NOMO-1 treated with DMSO at 0.1 percent for 48 hours (cell line): ENCODE data around the gene PAQR3.
"Not testable (repeated sequence)": the region's sequence is repeated elsewhere in the genome, so short reads cannot be mapped to it uniquely, and the experiment has no call there.

ENCODE experiments used
- DNase-seq: peaks from one replicate; lab custom pipeline; 2025; ENCODE audit not compliant: unreplicated experiment; lab: John Stamatoyannopoulos, UW

The PAQR3 gene

GRCh38 chr4:78930016-78930629, 9.1 kb downstream of the PAQR3 start:
- DNase-seq: no peak

- DNase-seq: no peak
Observed at GRCh38 chr4:78928835-78929234, 10.4 kb downstream of the PAQR3 start.

DNA sequence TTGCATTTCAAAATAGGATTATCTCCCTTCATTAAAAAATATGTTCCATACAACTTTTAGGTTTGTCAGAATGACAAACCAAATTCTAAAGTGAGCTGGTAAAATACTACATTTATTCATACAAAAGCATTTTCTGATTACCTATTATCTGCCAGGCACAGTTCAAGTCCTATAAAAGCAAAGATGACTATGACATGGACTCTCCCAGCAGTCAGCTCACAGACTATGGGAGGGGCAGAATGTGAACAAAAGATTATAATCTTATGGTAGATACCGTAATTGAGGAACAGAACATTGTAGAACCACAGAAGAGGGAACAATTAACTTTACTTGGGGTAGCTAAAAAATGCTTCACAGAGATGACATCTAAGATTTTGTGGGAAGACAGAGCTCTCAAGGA, 12.4 kb downstream of the PAQR3 start:
- DNase-seq: no peak

- DNase-seq: no peak
Observed at GRCh38 chr4:78923464-78924312, 15.6 kb downstream of the PAQR3 start.

- DNase-seq: no peak
Observed at GRCh38 chr4:78922207-78922606, 17.0 kb downstream of the PAQR3 start.

GRCh38 chr4:78910612-78911011, 28.6 kb downstream of the PAQR3 start:
- DNase-seq: no peak

GRCh38 chr4:78908974-78909373, 30.3 kb downstream of the PAQR3 start:
- DNase-seq: not testable (repeated sequence)

GRCh38 chr4:78907638-78908037, 31.6 kb downstream of the PAQR3 start:
- no peak for DNase-seq

DNA sequence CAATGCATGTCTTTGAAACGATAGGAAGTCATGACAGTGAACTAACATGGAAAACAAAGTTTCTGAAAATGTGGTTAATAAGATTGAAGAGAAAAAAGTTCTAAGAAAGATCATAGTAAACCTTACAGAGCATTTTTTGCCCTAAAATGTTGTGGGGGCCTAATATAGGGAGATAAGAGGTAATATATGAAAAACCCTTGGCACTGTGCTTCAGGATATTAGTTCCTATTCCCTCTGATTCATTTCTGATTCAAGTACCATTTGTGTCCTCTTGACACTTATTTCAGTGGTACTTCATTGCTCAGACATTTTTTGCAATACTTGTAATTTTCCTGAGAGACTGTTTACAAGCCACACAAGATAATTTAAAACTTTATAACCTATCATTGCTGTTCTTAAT, 35.1 kb downstream of the PAQR3 start:
- DNase-seq: no peak

DNA sequence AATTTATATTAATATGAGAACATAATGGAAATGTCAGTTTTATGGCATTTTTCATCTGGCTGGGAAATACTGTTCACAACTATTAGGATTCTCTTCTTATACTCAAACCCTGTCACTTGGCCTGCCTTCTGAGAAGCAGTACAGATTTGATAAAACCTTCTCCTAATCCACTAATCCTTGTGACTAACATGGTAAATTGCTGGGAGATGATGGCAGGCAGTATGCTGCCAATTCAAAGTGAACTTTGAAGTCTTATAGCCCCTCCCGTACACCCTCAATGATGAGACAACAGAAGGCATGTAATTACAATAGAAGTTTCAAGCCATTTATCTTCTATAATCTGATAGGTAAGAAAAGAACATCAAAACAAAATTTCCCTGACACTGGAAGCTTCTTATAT, 36.9 kb downstream of the PAQR3 start:
- DNase-seq: no peak

- DNase-seq: no peak
Observed at GRCh38 chr4:78901882-78902281, 37.4 kb downstream of the PAQR3 start.

- DNase-seq: no peak
Observed at GRCh38 chr4:78899302-78899701, 39.9 kb downstream of the PAQR3 start.

DNA sequence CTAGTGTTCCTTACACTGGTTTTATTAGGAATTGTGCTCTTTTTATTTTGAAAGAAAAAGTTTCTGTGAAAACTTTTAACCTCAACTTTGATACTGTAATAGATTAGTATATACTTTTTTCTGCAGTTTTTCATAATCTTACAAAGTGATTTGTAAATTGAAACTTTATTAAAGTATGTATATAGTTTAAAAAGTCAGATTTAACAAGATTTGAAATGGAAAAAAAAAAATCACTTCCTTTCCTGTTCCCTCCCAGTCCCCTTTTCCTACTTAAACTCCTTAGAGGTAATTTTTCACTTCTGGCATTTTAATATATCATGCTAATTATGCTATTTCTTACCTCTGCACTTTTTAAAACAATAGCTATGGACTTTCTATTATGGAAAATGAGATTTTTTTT, 49.3 kb downstream of the PAQR3 start:
- no peak for DNase-seq

DNA sequence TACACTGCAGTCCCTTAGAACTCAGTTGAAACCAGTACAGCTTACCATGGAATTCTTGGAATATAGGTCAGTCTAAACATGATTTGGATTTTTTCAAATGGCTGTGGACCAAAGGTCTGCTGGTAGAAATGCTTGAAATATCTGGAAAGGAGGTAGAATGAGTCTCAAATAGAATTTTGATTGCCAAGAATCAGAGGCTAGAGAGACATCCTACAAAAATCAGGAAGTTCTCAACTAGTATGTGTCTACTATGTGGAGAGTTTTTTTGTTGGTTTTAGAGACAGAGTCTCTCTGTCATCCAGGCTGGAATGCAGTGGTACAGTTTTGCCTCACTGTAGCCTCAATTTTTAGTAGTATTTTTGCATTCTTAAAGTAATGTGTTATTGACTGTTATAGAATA, 53.6 kb downstream of the PAQR3 start:
- no peak for DNase-seq

DNA sequence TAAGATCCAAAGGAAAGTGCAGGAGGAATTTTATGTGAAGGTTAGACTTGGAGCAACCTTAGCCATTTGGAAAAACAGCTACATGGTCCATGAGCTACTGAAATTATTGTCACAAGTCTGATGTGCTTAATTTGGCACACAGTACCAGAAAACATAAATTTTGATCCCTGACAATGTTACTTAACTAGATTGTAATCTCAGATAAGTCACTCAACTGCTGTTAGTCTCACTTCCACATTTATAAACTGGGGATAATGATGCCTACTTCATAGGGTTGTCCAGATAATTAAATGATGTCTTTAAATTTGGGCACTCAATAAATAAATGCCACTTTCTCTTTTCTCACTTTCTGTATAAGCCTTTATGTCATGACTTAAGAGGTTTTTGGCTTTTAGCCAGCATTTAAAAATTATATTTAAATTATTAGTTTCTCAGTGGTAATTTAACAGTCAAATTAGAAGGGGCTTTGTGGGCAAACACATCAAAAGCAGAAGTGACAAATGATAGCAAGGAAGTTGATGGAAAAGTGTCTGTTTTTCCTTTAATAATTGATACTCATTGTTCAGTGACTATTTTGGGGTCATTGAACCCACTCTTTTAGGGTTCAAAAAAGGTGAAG, 58.3 kb downstream of the PAQR3 start:
- peak; percentile 80 for DNase-seq

GRCh38 chr4:78878031-78878430, 61.2 kb downstream of the PAQR3 start:
- DNase-seq: no peak

GRCh38 chr4:78876568-78877320, 62.5 kb downstream of the PAQR3 start:
- peak; percentile 83 for DNase-seq

GRCh38 chr4:78870056-78870455, 69.2 kb downstream of the PAQR3 start:
- DNase-seq: no peak

- DNase-seq: not testable (repeated sequence)
Observed at GRCh38 chr4:78868712-78869111, 70.5 kb downstream of the PAQR3 start.

- DNase-seq: no peak
Observed at GRCh38 chr4:78865451-78865850, 73.8 kb downstream of the PAQR3 start.

GRCh38 chr4:78864405-78865024, 74.7 kb downstream of the PAQR3 start:
- peak; percentile 77 for DNase-seq
